Activated naive CD4-positive, alpha-beta T cell treated with anti-CD3 and anti-CD28 coated beads, Interleukin-2, amount 10 ng/mL, durations not matched to agents 7 days and 5 days (primary cell): ENCODE data around the gene CNST.
"Not testable (repeated sequence)": the region's sequence is repeated elsewhere in the genome, so short reads cannot be mapped to it uniquely, and the experiment has no call there.

ENCODE experiments used
- CTCF ChIA-PET: fragments of 350-600 bp; sonication (Branson Sonifier 250); formaldehyde crosslinking; loops from one replicate; lab custom pipeline; 2021; ENCODE audit warnings: antibody characterized with exemption; lab: Charles Lee
- DNase-seq: peaks from one replicate; pipeline ENCODE4 v3.0.0-alpha.2; 2020
- H3K27ac Mint-ChIP-seq: one replicate; pipeline ENCODE4 v1.8.0; 2021; ENCODE audit warnings: mild to moderate bottlenecking, moderate library complexity, mixed read lengths
- H3K27me3 Mint-ChIP-seq: one replicate; pipeline ENCODE4 v1.8.0; 2021; ENCODE audit warnings: mild to moderate bottlenecking, mixed read lengths
- H3K36me3 Mint-ChIP-seq: one replicate; pipeline ENCODE4 v1.8.0; 2021; ENCODE audit warnings: mixed read lengths
- H3K4me1 Mint-ChIP-seq: one replicate; pipeline ENCODE4 v1.8.0; 2021; ENCODE audit warnings: mixed read lengths
- H3K4me3 Mint-ChIP-seq: one replicate; pipeline ENCODE4 v1.8.0; 2021; ENCODE audit warnings: mild to moderate bottlenecking, moderate library complexity, mixed read lengths
- H3K9me3 Mint-ChIP-seq: one replicate; pipeline ENCODE4 v1.8.0; 2021; ENCODE audit warnings: mixed read lengths

The CNST gene

GRCh38 chr1:246583448-246584185 is 17.4 kb downstream of the CNST start:
- H3K4me3 Mint-ChIP-seq = no peak overlapping the region
- H3K36me3 Mint-ChIP-seq = peaks cover 34% of the 10 kb centered on the region
- no peaks in the 10 kb centered on the region for H3K9me3 Mint-ChIP-seq
- DNase-seq = no peak
- H3K27me3 Mint-ChIP-seq = no peaks in the 10 kb centered on the region
- H3K4me1 Mint-ChIP-seq = peaks cover 32% of the 10 kb centered on the region
- CTCF ChIA-PET = no interaction called here
- H3K27ac Mint-ChIP-seq = peak overlapping the region; percentile 73

GRCh38 chr1:246587032-246587431 is 20.8 kb downstream of the CNST start:
- H3K4me1 Mint-ChIP-seq = peaks cover 23% of the 10 kb centered on the region
- peaks cover 6% of the 10 kb centered on the region for H3K9me3 Mint-ChIP-seq
- CTCF ChIA-PET = interaction anchor here (1.5 kb wide), 1 partner anchor 80 kb away, joined by 3 read pairs; the partner anchor contains the start of gene SMYD3
- H3K27me3 Mint-ChIP-seq = no peaks in the 10 kb centered on the region
- no peak for DNase-seq
- peaks cover 41% of the 10 kb centered on the region for H3K36me3 Mint-ChIP-seq
- H3K27ac Mint-ChIP-seq = no peak overlapping the region
- H3K4me3 Mint-ChIP-seq = no peak overlapping the region

GRCh38 chr1:246587606-246588005 is 21.4 kb downstream of the CNST start:
- no peak overlapping the region for H3K27ac Mint-ChIP-seq
- H3K9me3 Mint-ChIP-seq = peaks cover 6% of the 10 kb centered on the region
- CTCF ChIA-PET = no interaction called here
- no peak for DNase-seq
- no peak overlapping the region for H3K4me3 Mint-ChIP-seq
- no peaks in the 10 kb centered on the region for H3K27me3 Mint-ChIP-seq
- peaks cover 38% of the 10 kb centered on the region for H3K36me3 Mint-ChIP-seq
- H3K4me1 Mint-ChIP-seq = peaks cover 21% of the 10 kb centered on the region

- no peak for DNase-seq
These were observed 22.0 kb downstream of the CNST start for GRCh38 chr1:246588159-246588721.

GRCh38 chr1:246589919-246590318 is 23.7 kb downstream of the CNST start:
- Mint-ChIP-seq H3K36me3 (peaks cover 30% of the 10 kb centered on the region), H3K4me1 (peaks cover 13% of the 10 kb centered on the region)
- H3K9me3 Mint-ChIP-seq, DNase-seq, H3K27ac Mint-ChIP-seq, H3K27me3 Mint-ChIP-seq, CTCF ChIA-PET, H3K4me3 Mint-ChIP-seq: not testable (repeated sequence)

More at GRCh38 chr1:246588159-246588721, 22.0 kb downstream of the CNST start:
- Mint-ChIP-seq H3K27ac (no peak overlapping the region), H3K4me3 (no peak overlapping the region), H3K9me3 (peaks cover 6% of the 10 kb centered on the region), H3K4me1 (peaks cover 15% of the 10 kb centered on the region), H3K27me3 (no peaks in the 10 kb centered on the region), H3K36me3 (peaks cover 34% of the 10 kb centered on the region)
- CTCF ChIA-PET = no interaction called here

GRCh38 chr1:246591047-246591446 is 24.8 kb downstream of the CNST start:
- H3K36me3 Mint-ChIP-seq = peaks cover 36% of the 10 kb centered on the region

GRCh38 chr1:246591504-246591903 is 25.2 kb downstream of the CNST start:
- peaks cover 6% of the 10 kb centered on the region for H3K9me3 Mint-ChIP-seq
- H3K27me3 Mint-ChIP-seq = no peaks in the 10 kb centered on the region
- no peak for DNase-seq
- H3K4me1 Mint-ChIP-seq = peaks cover 13% of the 10 kb centered on the region
- no peak overlapping the region for H3K4me3 Mint-ChIP-seq
- CTCF ChIA-PET = no interaction called here
- H3K36me3 Mint-ChIP-seq = peaks cover 36% of the 10 kb centered on the region
- no peak overlapping the region for H3K27ac Mint-ChIP-seq

More at GRCh38 chr1:246591047-246591446, 24.8 kb downstream of the CNST start:
- Mint-ChIP-seq H3K4me3 (no peak overlapping the region), H3K27ac (no peak overlapping the region), H3K9me3 (peaks cover 6% of the 10 kb centered on the region), H3K27me3 (no peaks in the 10 kb centered on the region), H3K4me1 (peaks cover 13% of the 10 kb centered on the region)
- no peak for DNase-seq
- CTCF ChIA-PET = no interaction called here

GRCh38 chr1:246591958-246592357 is 25.7 kb downstream of the CNST start:
- Mint-ChIP-seq H3K4me3 (no peak overlapping the region), H3K9me3 (peaks cover 6% of the 10 kb centered on the region), H3K4me1 (peaks cover 13% of the 10 kb centered on the region), H3K27ac (no peak overlapping the region), H3K36me3 (peaks cover 36% of the 10 kb centered on the region), H3K27me3 (no peaks in the 10 kb centered on the region)
- DNase-seq = no peak
- CTCF ChIA-PET = no interaction called here

GRCh38 chr1:246592695-246593094 is 26.4 kb downstream of the CNST start:
- Mint-ChIP-seq H3K4me1 (peaks cover 10% of the 10 kb centered on the region), H3K27ac (no peak overlapping the region), H3K4me3 (no peak overlapping the region), H3K27me3 (no peaks in the 10 kb centered on the region), H3K36me3 (peaks cover 41% of the 10 kb centered on the region), H3K9me3 (peaks cover 6% of the 10 kb centered on the region)
- no peak for DNase-seq
- CTCF ChIA-PET = no interaction called here

GRCh38 chr1:246595146-246595545 is 28.9 kb downstream of the CNST start:
- CTCF ChIA-PET = no interaction called here
- peaks cover 34% of the 10 kb centered on the region for H3K36me3 Mint-ChIP-seq
- no peak for DNase-seq
- no peaks in the 10 kb centered on the region for H3K27me3 Mint-ChIP-seq
- no peak overlapping the region for H3K4me3 Mint-ChIP-seq
- peaks cover 9% of the 10 kb centered on the region for H3K4me1 Mint-ChIP-seq
- no peaks in the 10 kb centered on the region for H3K9me3 Mint-ChIP-seq
- no peak overlapping the region for H3K27ac Mint-ChIP-seq

GRCh38 chr1:246597340-246597739 is 31.1 kb downstream of the CNST start:
- H3K4me3 Mint-ChIP-seq = no peak overlapping the region
- CTCF ChIA-PET = no interaction called here
- H3K27ac Mint-ChIP-seq = no peak overlapping the region
- H3K27me3 Mint-ChIP-seq = no peaks in the 10 kb centered on the region
- no peaks in the 10 kb centered on the region for H3K9me3 Mint-ChIP-seq
- H3K4me1 Mint-ChIP-seq = peaks cover 13% of the 10 kb centered on the region
- no peak for DNase-seq
- peaks cover 27% of the 10 kb centered on the region for H3K36me3 Mint-ChIP-seq

GRCh38 chr1:246597971-246598370 is 31.7 kb downstream of the CNST start:
- Mint-ChIP-seq H3K4me3 (no peak overlapping the region), H3K9me3 (no peaks in the 10 kb centered on the region), H3K27me3 (no peaks in the 10 kb centered on the region), H3K27ac (no peak overlapping the region), H3K4me1 (peaks cover 17% of the 10 kb centered on the region), H3K36me3 (peaks cover 27% of the 10 kb centered on the region)
- CTCF ChIA-PET = interaction anchor here (0.9 kb wide), 1 partner anchor 11 kb away, joined by 3 read pairs; no protein-coding TSS in a partner anchor
- DNase-seq = no peak

- Mint-ChIP-seq H3K4me3 (no peak overlapping the region), H3K27me3 (no peaks in the 10 kb centered on the region), H3K9me3 (no peaks in the 10 kb centered on the region), H3K36me3 (peaks cover 30% of the 10 kb centered on the region), H3K4me1 (peaks cover 22% of the 10 kb centered on the region), H3K27ac (no peak overlapping the region)
- DNase-seq = no peak
- CTCF ChIA-PET = no interaction called here
These were observed 33.1 kb downstream of the CNST start for GRCh38 chr1:246599315-246599714.

GRCh38 chr1:246600579-246600978 is 34.3 kb downstream of the CNST start:
- Mint-ChIP-seq H3K9me3 (peaks cover 2% of the 10 kb centered on the region), H3K27ac (no peak overlapping the region), H3K36me3 (peaks cover 29% of the 10 kb centered on the region), H3K4me1 (peaks cover 22% of the 10 kb centered on the region), H3K4me3 (no peak overlapping the region), H3K27me3 (no peaks in the 10 kb centered on the region)
- CTCF ChIA-PET = no interaction called here
- DNase-seq = no peak

GRCh38 chr1:246602194-246602593 is 35.9 kb downstream of the CNST start:
- Mint-ChIP-seq H3K4me3 (no peak overlapping the region), H3K9me3 (peaks cover 2% of the 10 kb centered on the region), H3K27me3 (no peaks in the 10 kb centered on the region), H3K36me3 (peaks cover 28% of the 10 kb centered on the region), H3K27ac (peak overlapping the region; percentile 65), H3K4me1 (peaks cover 22% of the 10 kb centered on the region)
- CTCF ChIA-PET = no interaction called here
- no peak for DNase-seq
